Measurements from ENCODE around the gene TPM2.

TPM2 gene

GRCh38 chr9:35696520-35697215 lies 6.9 kb upstream of the TPM2 start:
- DNase-seq (ENCODE audit: low read depth, low spot score): no peak

DNA sequence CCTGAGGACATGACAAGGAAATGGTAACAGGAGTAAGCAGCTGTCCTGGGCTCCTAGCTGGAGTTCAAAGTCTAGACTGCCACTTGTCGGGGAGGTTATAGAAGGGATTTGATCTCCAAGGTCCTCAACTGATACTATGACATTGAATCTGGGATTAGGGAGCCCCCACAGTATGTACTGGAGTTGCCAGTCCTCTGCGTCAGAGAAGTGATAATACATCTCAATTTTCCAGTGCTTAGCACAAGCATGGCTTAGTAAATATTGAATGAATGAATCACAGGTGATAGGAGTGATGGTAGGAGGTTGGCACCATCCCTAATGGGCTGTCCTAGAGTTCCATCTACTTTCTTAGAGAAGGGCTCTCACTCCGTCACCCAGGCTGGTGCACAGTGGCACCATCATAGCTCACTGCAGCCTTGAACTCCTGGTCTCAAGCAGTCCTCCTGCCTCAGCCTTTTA lies 6.2 kb upstream of the TPM2 start:
- no peak for DNase-seq (ENCODE audit: low read depth, low spot score)

DNA sequence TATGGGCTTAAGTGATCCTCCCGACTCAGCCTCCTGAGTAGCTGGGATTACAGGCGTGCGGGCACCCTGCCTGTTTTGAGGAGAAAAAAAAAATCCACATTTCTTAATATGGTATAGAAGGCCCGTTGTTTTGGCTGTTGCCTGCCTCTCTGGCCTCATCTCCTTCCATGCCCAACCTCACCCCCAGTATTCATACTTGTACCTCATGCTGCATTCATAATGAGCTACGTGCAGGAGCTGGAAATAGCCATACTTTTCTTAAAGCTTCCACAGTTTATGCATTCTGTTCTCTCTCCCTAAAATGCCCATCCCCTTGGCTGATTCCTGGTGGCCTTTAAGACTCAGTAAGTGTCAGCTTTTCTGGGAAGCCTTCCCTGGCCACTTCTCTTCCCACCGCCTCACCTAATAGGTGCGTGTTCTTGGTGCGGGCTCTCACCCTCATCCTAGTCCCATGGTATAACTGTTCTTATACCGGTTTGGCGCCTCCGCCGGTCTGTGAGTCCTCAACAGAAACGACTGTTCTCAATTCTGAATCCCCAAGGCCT lies 2.1 kb upstream of the TPM2 start:
- no peak for DNase-seq (ENCODE audit: low read depth, low spot score)

- no peak for DNase-seq (ENCODE audit: low read depth, low spot score)
Observed at GRCh38 chr9:35691334-35691650, 1.6 kb upstream of the TPM2 start.

GRCh38 chr9:35690614-35691333 lies 1.0 kb upstream of the TPM2 start:
- no peak for DNase-seq (ENCODE audit: low read depth, low spot score)

DNA sequence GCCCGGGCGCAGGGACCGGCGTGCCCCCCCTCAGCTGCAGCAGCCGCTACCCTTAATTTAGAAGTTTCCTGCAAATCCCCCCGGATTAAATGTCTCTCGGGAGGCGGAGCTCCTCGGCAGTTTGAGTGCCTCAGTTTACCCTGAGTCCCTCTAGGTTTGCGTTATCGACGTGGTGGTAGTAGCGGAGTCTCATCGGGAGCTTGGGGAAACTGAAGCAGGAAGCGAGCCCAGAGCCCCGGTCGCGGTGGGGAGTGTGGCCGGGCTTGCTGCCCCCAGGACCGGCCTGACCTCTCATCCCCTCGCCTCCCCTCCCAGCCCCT lies 529 bp upstream of the TPM2 start:
- no peak for DNase-seq (ENCODE audit: low read depth, low spot score)

- no peak for DNase-seq (ENCODE audit: low read depth, low spot score)
Observed at GRCh38 chr9:35688558-35689541, 875 bp downstream of the TPM2 start.

GRCh38 chr9:35687972-35688557 lies 1.7 kb downstream of the TPM2 start:
- DNase-seq (ENCODE audit: low read depth, low spot score): no peak

- DNase-seq (ENCODE audit: low read depth, low spot score): no peak
Observed at GRCh38 chr9:35687306-35687705, 2.4 kb downstream of the TPM2 start.

DNA sequence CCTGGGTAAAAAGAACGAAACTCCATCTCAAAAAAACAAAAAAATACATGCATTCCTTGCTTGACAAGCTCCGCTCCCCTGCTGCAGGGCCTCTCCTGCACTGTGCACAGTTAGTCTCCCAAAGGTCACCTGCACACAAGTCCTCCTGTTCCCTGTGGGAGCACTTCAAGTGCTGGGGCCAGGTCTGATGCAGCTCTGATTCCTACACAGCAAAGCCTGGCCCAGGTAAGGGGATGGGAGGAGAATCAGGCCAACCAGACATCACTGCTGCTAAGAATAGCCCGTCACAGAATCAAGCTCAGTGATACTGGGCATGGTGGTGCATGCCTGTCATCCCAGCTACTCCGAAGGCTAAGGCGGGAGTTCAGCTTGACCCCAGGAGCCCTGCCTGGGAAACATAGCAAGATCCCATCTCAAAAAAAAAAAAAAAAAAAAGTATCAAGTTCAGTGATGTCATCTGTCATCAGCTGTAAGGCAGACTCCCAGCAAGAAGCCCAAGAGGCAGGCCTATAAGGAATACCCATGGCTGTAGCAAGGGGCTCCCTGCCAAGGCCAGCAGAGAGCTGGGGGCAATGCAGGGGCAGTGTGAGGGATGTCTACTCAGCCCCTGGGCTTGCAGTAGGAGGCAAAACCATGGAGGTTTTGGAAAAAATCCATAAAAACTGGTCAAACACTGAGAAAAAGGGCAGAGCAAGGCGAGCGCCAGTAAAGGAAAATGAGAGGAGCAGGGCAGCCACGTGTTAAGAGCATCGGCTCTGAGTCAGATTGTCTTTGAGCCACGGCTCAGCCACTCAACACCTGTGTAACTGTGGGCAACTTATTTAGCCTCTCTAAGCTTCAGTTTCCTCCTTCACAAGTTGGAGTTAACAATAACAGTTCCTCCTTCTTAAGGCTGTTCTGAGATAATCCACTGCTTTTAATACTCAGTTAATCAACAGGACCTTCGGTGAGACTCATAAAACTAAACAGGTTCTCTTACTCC lies 3.2 kb downstream of the TPM2 start:
- DNase-seq (ENCODE audit: low read depth, low spot score): no peak

GRCh38 chr9:35685506-35685905 lies 4.2 kb downstream of the TPM2 start:
- no peak for DNase-seq (ENCODE audit: low read depth, low spot score)

DNA sequence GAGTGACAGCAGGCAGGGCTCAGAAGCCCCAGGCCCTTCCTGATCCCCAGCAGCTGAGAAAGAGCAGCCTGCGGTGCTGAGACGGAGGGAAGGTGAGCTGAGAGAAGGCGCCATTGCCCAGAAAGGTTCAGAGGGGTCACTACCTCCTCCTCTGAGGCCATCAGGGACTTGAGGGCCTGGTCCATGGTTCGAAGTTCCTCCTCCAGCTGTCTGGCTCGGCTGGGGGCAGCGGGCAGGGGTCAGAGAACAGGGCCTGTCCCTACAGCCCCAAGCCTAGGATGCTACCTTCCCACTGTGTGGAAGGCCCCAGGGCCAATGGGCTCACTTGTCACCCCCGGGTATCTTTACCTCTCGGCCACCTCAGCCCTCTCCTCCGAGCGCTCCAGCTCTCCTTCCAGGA lies 4.8 kb downstream of the TPM2 start:
- no peak for DNase-seq (ENCODE audit: low read depth, low spot score)

- no peak for DNase-seq (ENCODE audit: low read depth, low spot score)
Observed at GRCh38 chr9:35683323-35683722, 6.4 kb downstream of the TPM2 start.

- DNase-seq (ENCODE audit: low read depth, low spot score): no peak
Observed at GRCh38 chr9:35682520-35683315, 7.0 kb downstream of the TPM2 start.

GRCh38 chr9:35682051-35682450 lies 7.7 kb downstream of the TPM2 start:
- no peak for DNase-seq (ENCODE audit: low read depth, low spot score)

- no peak for DNase-seq (ENCODE audit: low read depth, low spot score)
Observed at GRCh38 chr9:35681341-35682002, 8.3 kb downstream of the TPM2 start.

- no peak for DNase-seq (ENCODE audit: low read depth, low spot score)
Observed at GRCh38 chr9:35680331-35681105, 9.2 kb downstream of the TPM2 start.

DNA sequence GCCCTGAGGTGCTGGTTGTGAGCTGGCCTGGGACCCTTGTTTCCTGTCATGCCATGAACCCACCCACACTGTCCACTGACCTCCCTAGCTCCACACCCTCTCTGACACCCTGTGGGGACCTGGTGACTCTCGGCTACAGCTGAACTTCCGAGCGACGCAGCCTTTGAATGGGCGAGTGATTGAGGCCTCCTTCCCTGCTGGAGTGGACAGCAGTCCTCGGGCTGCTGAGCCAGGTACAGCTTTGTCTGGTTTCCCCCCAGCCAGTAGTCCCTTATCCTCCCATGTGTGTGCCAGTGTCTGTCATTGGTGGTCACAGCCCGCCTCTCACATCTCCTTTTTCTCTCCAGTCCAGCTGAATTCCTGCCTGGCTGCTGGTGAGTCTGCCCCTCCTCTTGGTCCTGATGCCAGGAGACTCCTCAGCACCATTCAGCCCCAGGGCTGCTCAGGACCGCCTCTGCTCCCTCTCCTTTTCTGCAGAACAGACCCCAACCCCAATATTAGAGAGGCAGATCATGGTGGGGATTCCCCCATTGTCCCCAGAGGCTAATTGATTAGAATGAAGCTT lies 9.9 kb downstream of the TPM2 start:
- no peak for DNase-seq (ENCODE audit: low read depth, low spot score)

Data from iPS DF 19.7 (cell line).